ENCODE measurements around the gene HDGFL2.
"Not testable (repeated sequence)": the region's sequence is repeated elsewhere in the genome, so short reads cannot be mapped to it uniquely, and the experiment has no call there.

HDGFL2 gene

GRCh38 chr19:4537953-4538600 is 66.0 kb downstream of the HDGFL2 start:
- no peak for DNase-seq

DNA sequence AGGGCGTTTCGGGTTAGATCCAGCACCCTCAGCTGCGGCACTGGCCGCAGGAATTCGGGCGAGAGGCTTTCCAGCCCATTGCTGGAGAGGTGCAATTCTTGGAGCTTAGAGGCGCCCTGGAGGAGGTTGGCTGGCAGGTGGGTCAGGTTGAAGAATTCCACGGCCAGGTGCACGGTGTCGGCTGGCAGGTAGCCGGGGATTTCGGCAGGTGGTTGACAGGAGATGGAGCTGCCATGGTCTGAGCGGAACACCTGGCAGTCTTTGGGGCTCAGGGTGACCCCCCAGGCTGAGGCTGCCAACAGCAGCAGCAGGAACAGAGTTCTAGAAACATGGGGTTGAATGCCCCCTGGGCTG is 66.5 kb downstream of the HDGFL2 start:
- no peak for DNase-seq

GRCh38 chr19:4539169-4539692 is 67.1 kb downstream of the HDGFL2 start:
- no peak for DNase-seq

GRCh38 chr19:4539693-4540581 is 67.8 kb downstream of the HDGFL2 start, which contains the start of gene LRG1:
Gene LRG1, minus strand, starts transcription at chr19:4540036. Its CDS starts 23 bp downstream, at chr19:4540013.
- no peak for DNase-seq

DNA sequence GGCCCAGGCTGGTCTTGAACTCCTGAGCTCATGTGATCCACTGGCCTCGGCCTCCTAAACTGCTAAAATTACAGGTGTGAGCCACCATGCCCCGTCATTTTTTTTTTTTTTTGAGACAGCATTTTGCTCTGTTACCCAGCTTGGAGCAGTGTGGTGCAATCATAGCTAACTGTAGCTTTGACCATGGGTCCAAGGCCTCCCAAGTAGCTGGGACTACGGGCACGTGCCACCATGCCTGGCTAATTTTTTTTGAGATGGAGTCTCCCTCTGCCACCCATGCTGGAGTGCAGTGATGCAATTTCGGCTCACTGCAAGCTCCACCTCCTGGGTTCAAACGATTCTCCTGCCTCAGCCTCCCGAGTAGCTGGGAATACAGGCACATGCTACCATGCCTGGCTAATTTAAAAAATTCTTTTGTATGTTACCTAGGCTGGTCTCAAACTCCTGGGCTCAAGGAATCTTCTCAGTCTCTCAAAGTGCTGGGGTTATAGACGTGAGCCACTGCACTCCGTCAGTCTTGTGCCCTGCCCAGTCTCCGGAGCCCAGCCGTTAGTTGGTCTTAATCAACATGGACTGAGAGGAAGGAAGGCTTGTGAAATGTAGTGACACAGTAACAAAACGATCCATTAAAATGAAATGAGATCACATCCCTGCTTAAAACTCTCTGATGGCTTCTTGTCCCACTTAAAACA is 69.2 kb downstream of the HDGFL2 start:
- no peak for DNase-seq

GRCh38 chr19:4541806-4542145 is 69.7 kb downstream of the HDGFL2 start:
- DNase-seq, result not testable (repeated sequence)

- DNase-seq, result no peak
Measured at GRCh38 chr19:4542896-4543841, 71.1 kb downstream of the HDGFL2 start.

DNA sequence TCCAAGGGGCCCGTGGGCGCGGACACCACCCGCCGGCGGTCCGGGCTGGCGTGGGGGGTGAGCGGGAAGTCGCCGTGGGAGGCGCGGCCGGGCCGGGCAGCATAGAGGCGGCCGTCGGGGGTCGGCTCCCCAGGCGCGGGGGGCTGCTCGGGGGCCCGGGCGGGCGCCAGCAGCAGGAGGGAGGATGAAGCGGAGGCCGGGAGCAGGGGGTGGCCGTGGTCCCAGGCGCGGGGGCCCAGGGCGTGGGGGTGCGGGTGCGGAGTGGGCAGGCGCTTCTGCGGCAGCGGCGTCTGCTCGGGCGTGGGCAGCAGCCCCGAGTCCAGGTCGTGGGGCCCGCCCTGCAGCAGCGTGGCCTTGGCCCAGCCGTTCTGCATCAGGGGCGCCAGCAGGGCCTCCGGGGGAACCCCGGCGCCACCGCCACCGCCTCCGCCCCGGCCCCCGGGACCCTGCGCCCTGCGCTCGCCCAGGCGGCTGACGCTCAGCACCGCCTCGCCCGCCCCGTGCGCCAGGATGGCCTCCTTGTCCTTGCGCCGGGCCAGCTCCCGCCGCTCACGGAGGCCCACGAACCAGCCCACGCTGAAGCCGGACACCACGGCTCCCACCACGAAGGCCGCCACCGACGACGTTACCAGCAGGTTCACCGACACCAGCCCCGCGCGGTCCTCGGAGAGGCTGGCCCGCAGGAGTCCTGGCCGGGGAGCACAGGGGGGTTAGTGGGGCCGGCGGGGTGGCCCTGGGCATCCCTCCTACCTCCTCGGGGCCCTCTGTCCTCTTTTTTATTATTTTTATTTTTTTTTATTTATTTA is 71.9 kb downstream of the HDGFL2 start:
- no peak for DNase-seq

DNA sequence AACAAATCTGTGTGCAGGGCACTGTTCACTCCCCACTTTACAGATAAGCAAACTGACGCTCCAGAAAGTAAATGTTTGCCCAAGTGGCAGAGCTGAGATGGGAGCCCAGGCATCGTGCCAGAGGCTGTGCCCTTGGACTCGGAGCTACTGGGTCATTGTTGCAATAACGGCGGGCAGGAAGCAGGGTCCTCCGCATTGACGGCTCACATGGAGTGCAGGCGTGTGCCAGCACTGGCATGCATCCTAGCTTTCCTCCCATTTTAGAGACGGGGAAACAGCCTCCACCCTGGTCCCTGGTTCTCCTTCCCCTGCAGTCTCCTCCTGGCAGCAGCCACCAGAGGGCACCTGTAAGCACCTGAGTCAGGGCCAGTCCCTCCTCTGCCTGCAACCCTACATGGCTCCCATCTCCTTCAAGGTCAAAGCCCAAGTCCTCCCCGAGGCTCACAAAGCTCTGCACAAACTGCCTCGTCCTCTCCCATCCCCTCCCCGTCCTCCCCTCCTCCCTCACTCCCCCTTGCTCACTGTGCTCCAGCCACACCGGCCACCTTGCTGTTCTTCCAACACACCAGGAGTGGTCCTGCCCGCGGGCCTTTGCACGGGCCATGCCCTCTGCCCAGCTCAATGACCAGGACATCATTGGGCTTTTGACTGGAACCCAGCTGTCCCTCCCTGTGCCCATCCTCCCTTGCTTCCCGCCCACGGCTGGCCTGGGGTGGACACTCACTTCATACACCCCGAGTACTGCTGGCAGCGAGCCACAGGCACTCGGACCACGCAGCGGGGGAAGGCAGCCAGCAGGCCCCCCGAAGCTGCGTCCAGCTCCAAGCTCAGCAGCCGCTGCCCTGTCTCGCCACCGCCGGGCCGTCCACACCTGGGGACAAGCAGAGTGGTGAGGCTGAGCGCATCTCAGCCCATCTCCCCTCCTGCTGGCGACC is 75.5 kb downstream of the HDGFL2 start:
- no peak for DNase-seq

DNA sequence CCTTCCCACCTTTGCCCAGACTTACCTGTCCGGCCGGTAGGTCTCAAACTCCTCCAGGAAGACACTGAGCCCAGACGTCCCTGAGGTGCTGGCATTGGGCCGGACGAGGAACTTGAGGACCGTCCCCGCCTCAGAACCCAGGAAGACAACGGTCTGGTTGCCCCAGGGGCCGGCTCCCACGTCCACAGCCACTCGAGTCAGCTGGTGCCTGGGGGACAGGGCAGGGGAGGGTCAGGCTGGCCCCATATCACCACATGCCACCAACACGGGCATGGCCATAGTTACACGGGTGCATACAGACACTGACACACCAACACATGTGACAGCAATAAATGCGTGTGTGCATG is 76.1 kb downstream of the HDGFL2 start:
- DNase-seq, result no peak

DNA sequence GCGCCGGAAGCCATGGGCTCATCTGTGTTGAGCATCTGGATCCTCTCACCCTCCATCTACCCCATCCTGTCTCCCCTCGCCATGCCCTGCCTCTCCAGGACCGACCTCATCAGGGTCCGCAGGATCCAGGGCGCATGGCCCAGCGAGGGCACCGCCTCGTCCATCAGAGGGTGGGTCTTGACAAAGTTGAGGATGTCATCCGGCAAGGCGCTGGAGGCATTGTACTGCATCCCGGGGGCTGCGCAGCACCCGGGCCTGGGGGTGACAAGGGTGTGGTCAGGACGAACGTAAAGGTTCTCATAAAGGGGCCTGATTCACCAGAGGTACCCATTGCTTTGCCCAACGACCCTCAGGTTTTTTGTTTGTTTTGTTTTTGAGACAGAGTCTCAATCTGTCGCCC is 77.9 kb downstream of the HDGFL2 start:
- DNase-seq, result no peak

- DNase-seq, result no peak
Measured at GRCh38 chr19:4550479-4551050, 78.5 kb downstream of the HDGFL2 start.
